ENCODE data around the gene VSIG4.
A peak's percentile ranks its signal among the peaks of the same experiment; 100 is the strongest.

VSIG4 gene

DNA sequence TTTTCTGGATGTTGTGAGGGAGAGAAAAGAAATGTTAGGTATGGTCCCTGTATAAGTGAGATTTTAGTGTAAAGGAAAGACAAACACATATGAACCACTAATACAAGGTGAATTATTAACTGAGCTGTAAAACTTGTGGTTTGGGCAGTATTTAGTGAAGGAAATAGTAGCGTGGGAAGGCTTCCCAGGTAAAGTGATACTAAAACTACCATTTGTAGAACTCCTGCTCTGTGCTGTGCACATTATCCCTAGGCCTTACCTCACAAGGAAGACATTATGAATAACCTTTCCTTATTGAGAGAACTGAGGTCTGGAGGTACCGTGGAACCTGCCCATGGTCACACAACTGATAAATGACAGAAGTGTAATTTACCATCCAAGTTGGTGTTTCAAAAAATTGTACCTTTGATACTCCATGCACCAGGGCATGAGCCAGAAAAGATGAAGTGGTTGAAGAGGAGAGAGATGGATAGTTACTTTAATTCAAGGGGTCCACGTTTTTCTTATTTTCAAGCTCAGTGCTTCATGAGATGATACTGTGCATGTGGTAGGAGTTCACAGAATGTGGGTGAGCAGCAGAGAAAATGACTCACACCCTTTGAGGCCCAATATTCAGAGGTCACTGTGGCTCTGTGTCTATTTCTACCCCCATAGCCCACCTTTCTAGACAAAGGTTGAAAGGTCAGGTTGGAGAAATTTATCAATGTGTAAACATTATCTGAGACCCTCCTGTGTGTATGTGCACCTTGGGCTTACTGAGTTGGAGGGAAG, 2.6 kb upstream of the VSIG4 start:
- H3K4me3 ChIP-seq (ENCODE audit: control insufficient read depth, low read depth, low read length): no peak overlapping the region
- TF ChIP-seq, protein P1, sequence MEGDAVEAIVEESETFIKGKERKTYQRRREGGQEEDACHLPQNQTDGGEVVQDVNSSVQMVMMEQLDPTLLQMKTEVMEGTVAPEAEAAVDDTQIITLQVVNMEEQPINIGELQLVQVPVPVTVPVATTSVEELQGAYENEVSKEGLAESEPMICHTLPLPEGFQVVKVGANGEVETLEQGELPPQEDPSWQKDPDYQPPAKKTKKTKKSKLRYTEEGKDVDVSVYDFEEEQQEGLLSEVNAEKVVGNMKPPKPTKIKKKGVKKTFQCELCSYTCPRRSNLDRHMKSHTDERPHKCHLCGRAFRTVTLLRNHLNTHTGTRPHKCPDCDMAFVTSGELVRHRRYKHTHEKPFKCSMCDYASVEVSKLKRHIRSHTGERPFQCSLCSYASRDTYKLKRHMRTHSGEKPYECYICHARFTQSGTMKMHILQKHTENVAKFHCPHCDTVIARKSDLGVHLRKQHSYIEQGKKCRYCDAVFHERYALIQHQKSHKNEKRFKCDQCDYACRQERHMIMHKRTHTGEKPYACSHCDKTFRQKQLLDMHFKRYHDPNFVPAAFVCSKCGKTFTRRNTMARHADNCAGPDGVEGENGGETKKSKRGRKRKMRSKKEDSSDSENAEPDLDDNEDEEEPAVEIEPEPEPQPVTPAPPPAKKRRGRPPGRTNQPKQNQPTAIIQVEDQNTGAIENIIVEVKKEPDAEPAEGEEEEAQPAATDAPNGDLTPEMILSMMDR (conservative IDR thresholded peaks at IDR 0.05; ENCODE audit: control insufficient read depth, insufficient read depth, low read depth, low read length): no peak
- no peak for DNase-seq (ENCODE audit: low read depth)

GRCh38 chrX:66038115-66038514, 1.8 kb downstream of the VSIG4 start:
- no peak for DNase-seq (ENCODE audit: low read depth)
- TF ChIP-seq, protein P1 (conservative IDR thresholded peaks at IDR 0.05; ENCODE audit: control insufficient read depth, insufficient read depth, low read depth, low read length): no peak

GRCh38 chrX:66036231-66036630, 3.6 kb downstream of the VSIG4 start:
- no peak for DNase-seq (ENCODE audit: low read depth)
- TF ChIP-seq, protein P1 (conservative IDR thresholded peaks at IDR 0.05; ENCODE audit: control insufficient read depth, insufficient read depth, low read depth, low read length): no peak
- H3K4me3 ChIP-seq (ENCODE audit: control insufficient read depth, low read depth, low read length): no peak overlapping the region

More at GRCh38 chrX:66038115-66038514, 1.8 kb downstream of the VSIG4 start:
- no peak overlapping the region for H3K4me3 ChIP-seq (ENCODE audit: control insufficient read depth, low read depth, low read length)

GRCh38 chrX:66035667-66036066, 4.2 kb downstream of the VSIG4 start:
- DNase-seq (ENCODE audit: low read depth): no peak
- TF ChIP-seq, protein P1 (conservative IDR thresholded peaks at IDR 0.05; ENCODE audit: control insufficient read depth, insufficient read depth, low read depth, low read length): no peak
- no peak overlapping the region for H3K4me3 ChIP-seq (ENCODE audit: control insufficient read depth, low read depth, low read length)

DNA sequence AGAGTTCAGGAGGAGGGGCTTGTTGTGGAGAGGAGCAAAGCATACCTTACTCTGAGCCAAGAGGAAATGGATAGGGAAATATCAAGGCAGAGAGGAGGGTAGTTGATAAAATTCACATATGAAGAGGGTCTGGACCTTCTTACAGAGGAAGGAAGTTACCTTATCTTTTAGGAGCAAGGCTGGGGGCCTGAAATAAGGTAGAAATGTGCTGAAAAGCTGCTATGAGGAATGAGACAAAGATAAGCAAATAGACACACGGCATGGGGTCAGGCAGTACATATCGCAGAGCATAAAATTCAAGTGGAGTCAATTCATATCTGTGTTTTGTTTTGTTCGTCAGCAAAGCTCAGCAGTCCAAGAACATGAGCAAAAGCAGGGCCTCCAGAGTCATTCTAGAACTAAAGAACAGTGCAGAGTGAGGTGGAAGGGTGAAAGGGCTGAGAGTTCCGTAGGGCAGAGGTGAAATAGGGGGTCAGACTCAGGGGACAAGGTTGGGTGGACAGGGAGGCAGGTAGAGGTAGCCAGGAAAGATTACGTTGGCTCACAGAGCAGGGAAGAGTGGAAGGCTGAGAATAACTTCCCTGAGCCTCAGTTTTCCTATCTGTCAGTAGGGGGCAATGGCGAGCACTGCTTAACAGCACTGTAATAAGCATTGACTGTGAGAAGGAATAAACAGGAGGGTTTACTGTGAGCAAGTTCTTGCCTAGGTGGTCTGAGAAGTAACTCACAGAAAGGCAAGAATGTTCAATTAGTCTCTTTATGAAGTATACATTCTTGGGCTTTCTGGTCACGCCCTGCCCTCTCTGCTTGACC, 9.2 kb downstream of the VSIG4 start:
- TF ChIP-seq, protein P1 (conservative IDR thresholded peaks at IDR 0.05; ENCODE audit: control insufficient read depth, insufficient read depth, low read depth, low read length): peak; percentile 77
- DNase-seq (ENCODE audit: low read depth): peak; percentile 31
- H3K4me3 ChIP-seq (ENCODE audit: control insufficient read depth, low read depth, low read length): no peak overlapping the region

- DNase-seq (ENCODE audit: low read depth): no peak
- TF ChIP-seq, protein P1 (conservative IDR thresholded peaks at IDR 0.05; ENCODE audit: control insufficient read depth, insufficient read depth, low read depth, low read length): no peak
- no peak overlapping the region for H3K4me3 ChIP-seq (ENCODE audit: control insufficient read depth, low read depth, low read length)
Measured at GRCh38 chrX:66028936-66029335, 10.9 kb downstream of the VSIG4 start.
